IPS DF 6.9 (cell line): ENCODE measurements around the gene TSPAN16.
"Not testable (repeated sequence)": the region's sequence is repeated elsewhere in the genome, so short reads cannot be mapped to it uniquely, and the experiment has no call there.

ENCODE experiments used
- DNase-seq: peaks from one replicate; pipeline ENCODE4 v3.0.0-alpha.2; 2013; ENCODE audit warnings: low read depth, low spot score
- H3K27ac ChIP-seq: one replicate; pipeline ENCODE4 v1.5.1; 2013; ENCODE audit warnings: low read length, control low read depth
- H3K27me3 ChIP-seq: 2 replicates; pipeline ENCODE4 v1.6.1; 2013; ENCODE audit warnings: mild to moderate bottlenecking, low read length; ENCODE audit not compliant: control insufficient read depth, insufficient read depth
- H3K36me3 ChIP-seq: 2 replicates; pipeline ENCODE4 v1.6.1; 2013; ENCODE audit warnings: low read length; ENCODE audit not compliant: control insufficient read depth, insufficient read depth
- H3K4me1 ChIP-seq: 2 replicates; pipeline ENCODE4 v1.6.1; 2013; ENCODE audit warnings: low read length; ENCODE audit not compliant: control insufficient read depth, insufficient read depth
- H3K4me3 ChIP-seq: 2 replicates; pipeline ENCODE4 v1.5.1; 2013; ENCODE audit warnings: mild to moderate bottlenecking, low read length
- H3K9me3 ChIP-seq: 2 replicates; pipeline ENCODE4 v1.6.1; 2013; ENCODE audit warnings: low read length, inconsistent platforms; ENCODE audit not compliant: control insufficient read depth, insufficient read depth
- WGBS: extraction: QIAGEN DNeasy Blood & Tissue Kit; methylation state at CpG from one replicate; pipeline ENCODE4 v1.1.7; 2013; ENCODE audit warnings: mixed read lengths, missing lambda C conversion rate; ENCODE audit not compliant: insufficient read length, insufficient coverage; 5-methylcytosine and 5-hydroxymethylcytosine counted together

TSPAN16 gene

GRCh38 chr19:11306337-11306736, 10.4 kb downstream of the TSPAN16 start:
- H3K27ac ChIP-seq, result no peak overlapping the region
- H3K4me1 ChIP-seq, result no peaks in the 10 kb centered on the region
- H3K27me3 ChIP-seq, result no peaks in the 10 kb centered on the region
- H3K4me3 ChIP-seq, result no peak overlapping the region
- DNase-seq, result no peak
- H3K36me3 ChIP-seq, result no peaks in the 10 kb centered on the region
- H3K9me3 ChIP-seq, result no peaks in the 10 kb centered on the region
- no CpG with 5 or more reads among the region's 9 CpGs for WGBS

- H3K27ac ChIP-seq, result not testable (repeated sequence)
- no CpG with 5 or more reads among the region's 9 CpGs for WGBS
Observed at GRCh38 chr19:11320278-11320995, 24.5 kb downstream of the TSPAN16 start.

GRCh38 chr19:11321191-11322126, 25.5 kb downstream of the TSPAN16 start:
- Histone ChIP-seq H3K4me3 (no peak overlapping the region), H3K36me3 (no peaks in the 10 kb centered on the region), H3K9me3 (no peaks in the 10 kb centered on the region), H3K4me1 (no peaks in the 10 kb centered on the region), H3K27me3 (no peaks in the 10 kb centered on the region), H3K27ac (no peak overlapping the region)
- DNase-seq, result no peak
- no CpG with 5 or more reads among the region's 14 CpGs for WGBS

More at GRCh38 chr19:11320278-11320995, 24.5 kb downstream of the TSPAN16 start:
- H3K9me3 ChIP-seq, H3K4me3 ChIP-seq, H3K36me3 ChIP-seq, H3K4me1 ChIP-seq, H3K27me3 ChIP-seq, DNase-seq: not testable (repeated sequence)

GRCh38 chr19:11322269-11323024, 26.5 kb downstream of the TSPAN16 start:
- no CpG with 5 or more reads among the region's 7 CpGs for WGBS
- Histone ChIP-seq H3K9me3 (no peaks in the 10 kb centered on the region), H3K27ac (no peak overlapping the region), H3K27me3 (no peaks in the 10 kb centered on the region), H3K4me3 (no peak overlapping the region), H3K36me3 (no peaks in the 10 kb centered on the region), H3K4me1 (no peaks in the 10 kb centered on the region)
- DNase-seq, result no peak

- Histone ChIP-seq H3K9me3 (no peaks in the 10 kb centered on the region), H3K27ac (no peak overlapping the region), H3K36me3 (no peaks in the 10 kb centered on the region), H3K27me3 (no peaks in the 10 kb centered on the region), H3K4me1 (no peaks in the 10 kb centered on the region), H3K4me3 (no peak overlapping the region)
- no CpG with 5 or more reads among the region's 5 CpGs for WGBS
- no peak for DNase-seq
Observed at GRCh38 chr19:11323601-11324078, 27.7 kb downstream of the TSPAN16 start.

- Histone ChIP-seq H3K27ac (no peak overlapping the region), H3K36me3 (no peaks in the 10 kb centered on the region), H3K4me1 (no peaks in the 10 kb centered on the region), H3K27me3 (no peaks in the 10 kb centered on the region), H3K4me3 (no peak overlapping the region), H3K9me3 (no peaks in the 10 kb centered on the region)
- WGBS, result no CpG with 5 or more reads among the region's 10 CpGs
- DNase-seq, result no peak
Observed at GRCh38 chr19:11324079-11324661, 28.2 kb downstream of the TSPAN16 start.

- H3K4me1 ChIP-seq, result no peaks in the 10 kb centered on the region
Observed at GRCh38 chr19:11324748-11325389, 28.9 kb downstream of the TSPAN16 start.

GRCh38 chr19:11325544-11325943, 29.6 kb downstream of the TSPAN16 start:
- WGBS, result no CpG with 5 or more reads among the region's 7 CpGs
- Histone ChIP-seq H3K4me3 (no peak overlapping the region), H3K27ac (no peak overlapping the region), H3K9me3 (no peaks in the 10 kb centered on the region), H3K36me3 (no peaks in the 10 kb centered on the region), H3K27me3 (no peaks in the 10 kb centered on the region), H3K4me1 (no peaks in the 10 kb centered on the region)
- DNase-seq, result no peak

More at GRCh38 chr19:11324748-11325389, 28.9 kb downstream of the TSPAN16 start:
- whole genome bisulfite sequencing, result no CpG with 5 or more reads among the region's 17 CpGs
- H3K9me3 ChIP-seq, result no peaks in the 10 kb centered on the region
- DNase-seq, result no peak
- H3K36me3 ChIP-seq, result no peaks in the 10 kb centered on the region
- no peak overlapping the region for H3K27ac ChIP-seq
- H3K4me3 ChIP-seq, result no peak overlapping the region
- H3K27me3 ChIP-seq, result no peaks in the 10 kb centered on the region

- no peak overlapping the region for H3K27ac ChIP-seq
- H3K36me3 ChIP-seq, result peaks cover 2% of the 10 kb centered on the region
- no CpG with 5 or more reads among the region's 4 CpGs for WGBS
- no peak overlapping the region for H3K4me3 ChIP-seq
- H3K9me3 ChIP-seq, result no peaks in the 10 kb centered on the region
- no peaks in the 10 kb centered on the region for H3K4me1 ChIP-seq
- H3K27me3 ChIP-seq, result no peaks in the 10 kb centered on the region
- DNase-seq, result no peak
Observed at GRCh38 chr19:11330127-11330526, 34.2 kb downstream of the TSPAN16 start.
